A673 (cell line): Measurements from ENCODE around the gene SGK1. TPM values are rescaled to one million over a fixed set of nuclear protein-coding genes. Genes with fewer than 3 reads are reported as not detected.
"Not testable (repeated sequence)": the region's sequence is repeated elsewhere in the genome, so short reads cannot be mapped to it uniquely, and the experiment has no call there.

ENCODE experiments used
- BruUV-seq: library from RNA; stranded (reverse); fragments of 400-500 nt; replicated peaks from 2 replicates; lab custom pipeline; 2021; lab: Mats Ljungman, UMichigan
- CTCF ChIA-PET: fragments of 300-600 bp; sonication (Branson Sonifier 250); formaldehyde crosslinking; loops from one replicate; lab custom pipeline; 2022; ENCODE audit warnings: antibody characterized with exemption; lab: Charles Lee
- POLR2A ChIA-PET: fragments of 300-600 bp; sonication (Branson Sonifier 250); formaldehyde crosslinking; loops from one replicate; lab custom pipeline; 2022; ENCODE audit warnings: antibody characterized with exemption; ENCODE audit not compliant: low non-redundant PET; lab: Charles Lee
- DNase-seq: peaks from one replicate; pipeline ENCODE4 v3.0.0-alpha.2; 2015; ENCODE audit warnings: low spot score
- H3K27ac ChIP-seq: fragments of 200-600 bp; sonication (generic); 2 replicates; pipeline ENCODE4 v1.5.1; 2016; ENCODE audit warnings: mixed run types, low read depth, mild to moderate bottlenecking, mixed read lengths, antibody characterized with exemption, low read length; ENCODE audit not compliant: poor library complexity, severe bottlenecking
- H3K27me3 ChIP-seq: fragments of 200-600 bp; sonication (generic); replicated peaks from 2 replicates; pipeline ENCODE4 v1.6.1; 2017; ENCODE audit warnings: mixed run types, low read depth, mild to moderate bottlenecking, mixed read lengths, antibody characterized with exemption, low read length; ENCODE audit not compliant: insufficient read depth, poor library complexity
- H3K36me3 ChIP-seq: fragments of 200-600 bp; sonication (generic); 2 replicates; pipeline ENCODE4 v1.6.1; 2016; ENCODE audit warnings: mixed run types, mild to moderate bottlenecking, mixed read lengths, antibody characterized with exemption, low read length; ENCODE audit not compliant: insufficient read depth, poor library complexity, severe bottlenecking
- H3K4me1 ChIP-seq: fragments of 200-600 bp; sonication (generic); 2 replicates; pipeline ENCODE4 v1.6.1; 2017; ENCODE audit warnings: mixed run types, mild to moderate bottlenecking, mixed read lengths, antibody characterized with exemption, low read length; ENCODE audit not compliant: insufficient read depth, poor library complexity, severe bottlenecking
- H3K4me3 ChIP-seq: fragments of 200-600 bp; sonication (generic); 2 replicates; pipeline ENCODE4 v1.5.1; 2016; ENCODE audit warnings: low read depth, mixed run types, mild to moderate bottlenecking, mixed read lengths, low read length; ENCODE audit not compliant: poor library complexity, severe bottlenecking
- H3K9me3 ChIP-seq: fragments of 200-600 bp; sonication (generic); 2 replicates; pipeline ENCODE4 v1.6.1; 2016; ENCODE audit warnings: mixed run types, low read depth, mild to moderate bottlenecking, mixed read lengths, antibody characterized with exemption, low read length; ENCODE audit not compliant: poor library complexity, severe bottlenecking
- EZH2 ChIP-seq: fragments of 200-600 bp; sonication (generic); IDR thresholded peaks from 2 replicates; pipeline ENCODE4 v1.6.1; 2017; ENCODE audit warnings: borderline replicate concordance, low read depth, mild to moderate bottlenecking, mixed read lengths, antibody characterized with exemption, low read length; ENCODE audit not compliant: poor library complexity, severe bottlenecking
- intact Hi-C: fragments of 100-400 bp; cut with micrococcal nuclease; formaldehyde crosslinking; loops from one replicate; pipeline ENCODE4 v1.10.0; 2022; ENCODE audit not compliant: unreplicated experiment
- total RNA-seq: library from RNA; stranded (reverse); gene quantifications from 2 replicates; pipeline ENCODE4 v1.2.3, GENCODE V29; 2021
- TF ChIP-seq, protein P1 (sequence below): fragments of 300-800, 200-600 bp; sonication (generic); conservative IDR thresholded peaks from 2 replicates; pipeline ENCODE4 v1.5.1; 2017; ENCODE audit warnings: low read depth, mild to moderate bottlenecking, antibody characterized with exemption, low read length, moderate library complexity, mixed read lengths

SGK1 gene
- total RNA-seq, 1 experiment from 2014 or later: 73.3 TPM

DNA sequence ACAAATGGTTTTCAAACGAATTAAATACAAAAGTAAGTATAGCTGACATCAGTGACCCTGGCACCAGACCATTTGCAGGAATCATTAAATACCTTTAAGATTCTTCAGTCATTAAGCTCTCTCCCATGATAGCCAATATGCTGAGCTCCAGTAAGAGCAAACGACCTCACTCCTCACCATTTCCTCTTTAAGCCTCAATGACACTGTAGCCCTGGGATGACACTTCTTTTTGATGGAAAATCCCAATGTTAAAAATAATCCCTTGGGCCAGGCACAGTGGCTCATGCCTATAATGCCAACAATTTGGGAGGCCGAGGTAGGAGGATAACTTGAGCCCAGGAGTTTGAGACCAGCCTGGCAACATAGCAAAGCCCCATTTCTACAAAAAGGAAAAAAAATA lies 3.3 kb upstream of the SGK1 start:
- DNase-seq: no peak
- Histone ChIP-seq H3K4me1 (peaks cover 6% of the 10 kb centered on the region), H3K36me3 (no peaks in the 10 kb centered on the region), H3K27ac (no peak overlapping the region), H3K27me3 (peaks cover 3% of the 10 kb centered on the region), H3K9me3 (no peaks in the 10 kb centered on the region), H3K4me3 (no peak overlapping the region)
- POLR2A ChIA-PET: no interaction called here
- BruUV-seq: no TSS peak
- TF ChIP-seq EZH2: no peak
- TF ChIP-seq, protein P1, sequence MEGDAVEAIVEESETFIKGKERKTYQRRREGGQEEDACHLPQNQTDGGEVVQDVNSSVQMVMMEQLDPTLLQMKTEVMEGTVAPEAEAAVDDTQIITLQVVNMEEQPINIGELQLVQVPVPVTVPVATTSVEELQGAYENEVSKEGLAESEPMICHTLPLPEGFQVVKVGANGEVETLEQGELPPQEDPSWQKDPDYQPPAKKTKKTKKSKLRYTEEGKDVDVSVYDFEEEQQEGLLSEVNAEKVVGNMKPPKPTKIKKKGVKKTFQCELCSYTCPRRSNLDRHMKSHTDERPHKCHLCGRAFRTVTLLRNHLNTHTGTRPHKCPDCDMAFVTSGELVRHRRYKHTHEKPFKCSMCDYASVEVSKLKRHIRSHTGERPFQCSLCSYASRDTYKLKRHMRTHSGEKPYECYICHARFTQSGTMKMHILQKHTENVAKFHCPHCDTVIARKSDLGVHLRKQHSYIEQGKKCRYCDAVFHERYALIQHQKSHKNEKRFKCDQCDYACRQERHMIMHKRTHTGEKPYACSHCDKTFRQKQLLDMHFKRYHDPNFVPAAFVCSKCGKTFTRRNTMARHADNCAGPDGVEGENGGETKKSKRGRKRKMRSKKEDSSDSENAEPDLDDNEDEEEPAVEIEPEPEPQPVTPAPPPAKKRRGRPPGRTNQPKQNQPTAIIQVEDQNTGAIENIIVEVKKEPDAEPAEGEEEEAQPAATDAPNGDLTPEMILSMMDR: no peak
- intact Hi-C loops: no loop called here
- CTCF ChIA-PET: no interaction called here

DNA sequence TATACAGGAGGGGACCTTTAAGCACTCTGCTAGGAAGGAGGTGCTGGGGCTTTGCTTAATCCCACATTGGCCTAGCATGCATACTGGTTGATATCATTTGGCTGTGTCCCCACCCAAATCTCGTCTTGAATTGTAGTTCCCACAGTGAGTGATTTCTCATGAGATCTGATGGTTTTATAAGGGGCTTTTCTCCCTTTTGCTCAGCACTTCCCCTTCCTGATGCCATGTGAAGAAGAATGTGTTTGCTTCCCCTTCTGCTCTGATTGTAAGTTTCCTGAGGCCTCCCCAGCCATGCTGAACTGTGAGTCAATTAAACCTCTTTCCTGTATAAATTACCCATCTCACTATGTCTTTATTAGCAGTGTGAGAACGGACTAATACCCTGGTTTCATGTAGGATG lies 1.8 kb upstream of the SGK1 start:
- H3K4me3 ChIP-seq, H3K27ac ChIP-seq, BruUV-seq, H3K4me1 ChIP-seq, H3K27me3 ChIP-seq, H3K36me3 ChIP-seq, POLR2A ChIA-PET, CTCF ChIA-PET, DNase-seq, H3K9me3 ChIP-seq, intact Hi-C loops: not testable (repeated sequence)

DNA sequence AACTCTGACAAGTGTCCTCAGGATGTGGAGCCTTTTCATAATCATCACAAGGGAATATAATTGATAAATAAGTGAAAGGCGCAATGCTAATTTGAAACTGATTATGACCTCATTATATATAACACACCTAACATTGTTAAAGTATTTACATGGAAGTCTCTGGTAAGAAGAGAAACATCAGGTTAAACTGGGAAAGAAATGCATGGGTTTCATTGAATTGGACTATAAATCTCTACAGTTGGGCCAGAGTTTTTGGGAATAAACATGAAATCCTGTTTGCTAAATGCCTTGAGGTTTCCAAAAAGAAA lies 1.0 kb upstream of the SGK1 start:
- Histone ChIP-seq H3K9me3 (no peaks in the 10 kb centered on the region), H3K4me1 (peaks cover 6% of the 10 kb centered on the region), H3K27me3 (peaks cover 3% of the 10 kb centered on the region), H3K4me3 (no peak overlapping the region), H3K27ac (no peak overlapping the region), H3K36me3 (no peaks in the 10 kb centered on the region)
- no peak for DNase-seq
- ChIA-PET CTCF (no interaction called here), POLR2A (no interaction called here)
- intact Hi-C loops: no loop called here
- no peak for TF ChIP-seq EZH2
- TF ChIP-seq, protein P1: no peak
- no TSS peak for BruUV-seq

DNA sequence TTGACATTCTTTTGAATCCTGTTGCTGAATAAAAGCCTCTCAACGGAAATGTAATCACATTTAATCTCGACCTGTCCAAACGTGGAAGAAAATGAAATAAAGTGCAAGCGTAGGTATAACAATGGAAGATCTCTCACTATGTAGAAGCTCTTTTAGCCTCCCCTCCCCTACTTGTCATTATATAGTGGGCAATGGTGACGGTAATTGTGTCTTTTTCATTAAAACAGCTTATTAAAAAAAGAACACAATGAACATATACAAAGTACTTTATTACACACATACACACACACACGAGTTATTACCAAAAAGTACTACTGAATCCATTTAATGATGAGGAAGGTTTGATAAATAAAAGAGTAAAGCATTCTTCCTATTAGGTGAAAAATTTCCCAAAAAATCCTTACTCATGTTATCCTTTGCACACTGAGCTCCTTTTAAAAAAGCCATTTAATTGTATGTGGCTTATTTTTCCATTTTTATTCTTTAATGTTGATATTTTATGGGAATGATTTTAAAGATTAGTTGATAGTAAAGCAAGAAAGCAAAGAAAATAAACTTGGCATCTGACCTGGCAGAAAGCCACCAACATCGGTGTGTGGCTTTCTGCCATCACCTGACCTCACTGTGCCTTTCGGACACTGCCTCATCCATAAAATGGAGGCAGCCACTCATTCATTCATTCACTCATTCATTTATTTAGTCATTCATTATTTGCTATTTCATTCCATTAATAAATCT lies 493 bp upstream of the SGK1 start:
- Histone ChIP-seq H3K9me3 (no peaks in the 10 kb centered on the region), H3K4me1 (peaks cover 6% of the 10 kb centered on the region), H3K27ac (no peak overlapping the region), H3K36me3 (no peaks in the 10 kb centered on the region), H3K27me3 (peaks cover 3% of the 10 kb centered on the region), H3K4me3 (peak overlapping the region; percentile 55)
- TF ChIP-seq, protein P1: no peak
- no peak for TF ChIP-seq EZH2
- intact Hi-C loops: no loop called here
- ChIA-PET CTCF (interaction anchor here (0.5 to 0.7 kb wide), 3 partner anchors 151 to 267 kb away, joined by 3 to 7 read pairs (median 4); no protein-coding TSS in a partner anchor), POLR2A (no interaction called here)
- no peak for DNase-seq
- no TSS peak for BruUV-seq
